Measurements from ENCODE around the gene RBM7.

Gene RBM7

GRCh38 chr11:114448749-114449482 is 48.5 kb downstream of the RBM7 start:
- DNase-seq (ENCODE audit: low read depth in 3 of 3): no peak

- DNase-seq (ENCODE audit: low read depth in 3 of 3): no peak
These were observed 49.4 kb downstream of the RBM7 start for GRCh38 chr11:114449845-114450244.

GRCh38 chr11:114452399-114452798 is 51.9 kb downstream of the RBM7 start:
- no peak for DNase-seq (ENCODE audit: low read depth in 3 of 3)
